HG02943 (cell line): ENCODE results near the gene CFAP97D1.

Experiments used
- ATAC-seq: cut with Tn5 transposase; IDR thresholded peaks from one replicate; pipeline ENCODE4 v1.9.1; 2021; ENCODE audit warnings: mild to moderate bottlenecking, low read depth, moderate library complexity; ENCODE audit not compliant: unreplicated experiment

The CFAP97D1 gene

DNA sequence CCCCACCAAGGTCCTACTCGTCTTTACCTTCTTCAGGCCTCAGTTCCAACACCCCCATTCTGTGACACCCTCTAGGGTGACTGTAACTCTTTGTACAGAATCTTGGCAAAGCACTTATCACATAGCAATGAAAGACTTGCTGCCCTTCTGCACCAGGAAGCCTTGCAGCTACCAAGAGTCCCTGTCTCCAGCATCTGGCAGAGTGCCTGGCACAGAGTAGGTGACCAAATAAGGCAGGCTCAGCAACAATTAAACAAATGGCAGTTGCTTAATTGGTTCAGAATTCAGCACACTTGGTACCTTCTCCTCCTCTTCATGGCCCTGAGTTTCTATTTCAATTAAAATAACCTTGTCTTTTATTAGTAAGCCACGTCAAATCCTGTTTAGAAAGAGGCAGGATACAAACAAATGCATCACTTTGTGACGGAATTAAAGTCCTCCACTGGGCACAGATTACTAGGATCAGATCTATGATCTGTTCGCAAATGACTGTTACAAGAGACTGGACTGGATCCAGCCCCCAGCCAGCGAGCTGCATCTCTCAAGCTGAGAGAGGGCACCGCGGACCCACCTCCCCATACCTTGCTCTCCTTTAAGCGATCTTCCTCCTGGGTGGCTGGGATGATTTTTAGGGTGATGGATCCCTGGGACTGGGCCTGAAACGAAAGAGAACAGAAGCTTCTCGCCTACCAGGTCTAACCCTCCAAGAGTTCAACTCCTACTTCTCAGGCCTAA, 43.3 kb downstream of the CFAP97D1 start:
- ATAC-seq = no peak

DNA sequence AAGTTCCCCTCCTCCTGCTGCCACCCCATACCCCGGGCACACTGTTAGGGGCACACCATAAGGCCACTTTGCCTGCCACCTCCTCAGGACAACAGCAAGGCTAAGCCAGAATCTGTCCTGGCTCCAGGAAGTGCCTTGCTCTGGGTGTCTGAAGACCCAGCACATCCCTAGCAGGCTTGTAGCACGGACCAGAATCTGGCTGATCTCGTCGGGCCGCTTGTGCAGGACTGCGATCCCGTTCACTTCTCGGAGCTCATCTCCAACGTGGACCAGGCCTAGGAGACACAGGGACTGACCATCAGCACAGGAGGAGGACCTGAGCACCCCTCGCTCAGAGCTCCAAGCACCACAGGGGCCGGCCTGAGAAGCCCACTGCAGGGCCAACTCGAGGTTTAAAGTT, 45.3 kb downstream of the CFAP97D1 start:
- ATAC-seq = no peak

DNA sequence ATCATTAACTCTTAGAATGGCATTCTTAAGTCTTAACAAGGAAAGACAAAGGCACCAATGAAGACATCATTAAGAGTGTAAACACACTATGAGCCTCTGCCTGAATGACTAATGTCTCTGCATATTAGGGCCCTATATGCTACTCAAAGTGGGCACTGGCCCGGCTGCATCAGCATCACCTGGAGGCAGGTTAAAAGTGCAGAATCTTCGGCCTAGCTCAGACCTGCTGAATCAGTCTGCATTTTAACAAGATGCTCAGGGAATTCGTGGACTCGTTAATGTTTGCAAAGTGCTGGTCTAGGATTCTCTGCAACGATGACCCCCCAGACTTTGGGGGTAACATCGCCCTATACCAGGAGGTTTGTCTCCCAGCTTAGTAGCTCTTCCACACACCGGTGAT, 46.0 kb downstream of the CFAP97D1 start:
- no peak for ATAC-seq

DNA sequence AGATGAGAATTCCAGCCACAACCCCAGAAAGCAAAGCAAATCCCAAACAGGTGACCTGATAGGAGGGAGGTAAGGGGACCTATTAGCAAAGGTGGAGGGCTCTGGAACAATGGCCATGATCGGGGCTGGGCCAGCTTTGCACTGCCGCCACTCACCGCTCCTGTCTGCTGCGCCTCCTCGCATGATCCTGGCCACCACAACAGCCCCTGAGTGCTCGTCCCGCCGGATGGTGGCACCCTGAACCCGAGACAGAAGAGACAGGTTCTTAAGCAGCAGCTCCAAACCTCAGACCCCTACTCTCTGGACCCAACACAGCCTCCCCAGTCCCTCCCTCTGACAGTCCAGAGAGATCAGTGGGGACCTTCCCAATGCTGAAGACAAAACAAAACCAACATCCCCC, 47.4 kb downstream of the CFAP97D1 start:
- no peak for ATAC-seq

DNA sequence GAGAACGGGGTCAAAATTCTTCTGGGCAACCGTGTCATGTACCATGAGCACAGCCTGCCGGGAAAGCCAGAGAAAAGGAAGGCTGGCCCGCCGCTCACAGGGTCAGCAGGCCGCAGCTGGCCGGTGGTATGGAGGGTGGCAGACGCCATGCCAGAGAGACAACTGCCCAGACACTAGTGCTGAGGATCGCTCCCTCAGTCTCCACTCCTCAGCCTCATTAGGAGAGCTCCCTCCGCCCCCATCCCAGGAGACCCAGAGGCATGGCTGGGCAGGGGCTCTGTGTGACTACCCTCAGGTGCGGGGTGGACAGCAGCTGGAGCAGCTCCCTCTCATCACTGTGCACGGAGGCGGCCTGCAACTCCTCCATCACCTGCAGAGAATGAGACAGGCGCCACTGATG, 49.5 kb downstream of the CFAP97D1 start:
- ATAC-seq = no peak

DNA sequence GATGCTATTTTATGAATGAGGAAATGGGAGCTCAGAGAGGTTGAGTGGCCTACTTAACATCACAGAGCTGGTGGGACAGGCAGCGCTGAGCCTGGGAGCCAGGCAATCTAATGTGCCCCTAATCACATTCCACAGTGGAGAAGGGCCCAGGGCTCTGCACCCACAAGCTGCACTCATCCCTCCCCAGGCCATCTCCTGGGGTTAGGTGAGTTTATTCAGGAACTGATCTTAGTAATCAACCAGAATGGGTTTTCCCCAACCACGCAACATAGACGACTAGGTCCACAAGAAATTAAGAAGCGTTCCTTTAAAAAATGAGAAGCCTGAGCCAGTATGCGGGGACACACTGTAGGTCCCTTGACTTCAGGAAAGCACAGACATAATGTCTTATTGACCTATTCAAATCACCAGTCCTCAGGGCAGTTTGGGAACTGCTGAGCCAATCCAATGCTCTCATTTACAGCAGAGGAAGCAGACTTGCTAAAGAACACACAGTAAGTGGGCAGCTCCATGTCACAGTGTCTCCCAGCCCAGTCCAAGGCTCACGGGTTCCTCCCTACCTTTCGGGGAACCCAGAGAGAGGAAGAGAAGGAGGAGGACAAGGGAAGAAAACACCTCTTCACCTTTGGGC, 50.4 kb downstream of the CFAP97D1 start:
- no peak for ATAC-seq

DNA sequence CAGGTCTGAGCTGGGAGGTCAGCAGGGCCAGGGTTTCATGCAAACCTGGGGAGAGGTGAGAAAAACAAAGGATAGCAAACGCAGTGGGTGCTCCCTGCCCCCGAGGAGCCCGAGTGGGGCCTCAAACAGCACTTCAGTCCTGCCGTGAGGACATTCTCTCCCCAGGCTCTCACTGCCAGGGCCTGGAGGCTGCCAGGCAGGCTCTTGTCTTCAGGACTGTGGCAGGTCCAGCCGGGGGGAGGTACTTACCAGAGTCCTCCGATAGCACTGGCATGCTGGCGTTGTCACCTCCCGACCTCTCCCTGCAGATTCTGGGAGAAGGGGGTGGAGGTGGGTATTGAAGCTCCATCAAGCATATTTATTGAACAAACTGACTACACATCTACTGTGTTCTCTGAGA, 51.4 kb downstream of the CFAP97D1 start:
- no peak for ATAC-seq

DNA sequence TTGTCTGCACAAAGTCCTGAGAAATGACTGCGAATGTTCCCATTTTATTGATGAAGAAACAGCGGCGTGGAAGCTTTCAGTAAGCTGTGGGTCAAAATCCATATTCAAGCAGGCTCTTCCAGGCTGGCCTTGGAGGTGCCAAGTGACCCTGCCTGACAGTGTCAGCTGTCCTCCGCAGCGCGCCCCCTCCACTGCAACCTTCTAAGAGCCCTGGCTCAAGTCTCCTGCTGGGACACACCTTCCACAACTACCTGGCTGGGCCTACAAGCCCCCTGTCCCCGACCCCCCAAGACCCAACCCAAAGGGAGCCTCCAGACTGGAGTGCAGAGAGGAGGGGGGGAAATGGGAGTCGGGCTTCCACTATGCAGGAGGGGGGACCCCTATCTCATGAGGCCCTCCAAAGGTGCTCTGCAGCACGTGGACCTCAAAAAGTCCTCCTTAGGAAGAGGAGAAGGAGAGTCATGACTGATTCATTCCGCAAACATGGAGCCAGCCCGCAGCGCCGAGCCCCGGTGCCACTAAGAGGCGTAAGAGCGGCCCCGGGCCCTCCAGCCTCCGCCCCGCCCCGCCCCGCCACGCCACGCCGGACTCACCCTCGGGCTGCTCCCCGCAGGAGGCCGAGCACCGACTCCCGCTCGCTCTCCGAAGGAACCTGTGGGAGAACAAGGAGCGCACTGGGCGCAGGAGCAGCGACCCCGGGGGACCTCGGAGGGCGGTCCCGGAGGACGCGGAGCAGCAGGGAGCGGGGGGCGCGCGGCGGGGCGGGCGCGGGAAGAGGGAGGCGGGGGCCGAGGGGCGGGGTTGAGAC, 52.1 kb downstream of the CFAP97D1 start:
- no peak for ATAC-seq

DNA sequence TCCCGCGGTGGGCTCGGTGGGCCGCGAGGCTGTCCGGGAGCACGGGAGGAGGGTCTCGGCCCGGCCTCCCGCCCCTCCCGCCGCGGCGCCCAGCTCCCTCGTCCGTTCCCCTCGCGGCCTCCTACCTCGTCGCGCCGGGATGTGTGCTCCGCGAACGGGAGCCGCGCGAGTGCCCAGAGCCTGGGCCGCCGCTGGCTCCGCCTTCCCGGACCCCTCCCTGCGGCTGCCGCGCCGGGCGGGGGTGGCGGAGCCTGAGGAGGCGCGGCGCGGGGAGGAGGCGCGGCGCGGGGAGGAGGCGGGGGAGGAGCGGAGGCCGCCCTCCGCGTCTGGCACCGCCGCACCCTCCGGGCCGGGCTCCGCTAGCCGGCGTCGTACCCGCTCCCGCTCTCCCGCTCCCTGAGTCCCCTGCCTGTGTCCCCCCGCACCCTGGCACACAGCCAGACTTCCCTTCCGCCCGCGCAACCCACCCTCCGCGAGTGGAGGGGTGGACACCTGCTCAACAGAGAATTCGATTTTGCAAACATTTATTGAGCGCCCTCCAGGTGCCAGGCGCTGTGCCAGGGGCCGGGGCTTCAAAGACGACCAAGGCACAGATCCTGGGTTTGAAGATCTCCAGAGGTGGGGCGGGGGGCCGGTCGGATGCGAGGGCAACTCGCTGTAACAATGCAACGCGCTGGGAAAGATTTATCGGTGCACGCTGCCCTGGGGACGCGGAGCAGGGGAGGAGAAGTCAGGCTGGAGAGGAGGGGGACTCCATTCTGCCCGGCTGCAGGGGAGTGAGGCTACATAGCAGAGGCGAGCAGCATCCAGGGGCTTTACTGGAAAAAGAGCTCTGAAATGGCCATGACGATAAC, 53.0 kb downstream of the CFAP97D1 start, which contains the start of gene MPP3:
MPP3 (minus strand) TSS at position 171 of the 854 bp plus-strand sequence. CDS start 1,240 bp downstream, outside the sequence.
- no peak for ATAC-seq

DNA sequence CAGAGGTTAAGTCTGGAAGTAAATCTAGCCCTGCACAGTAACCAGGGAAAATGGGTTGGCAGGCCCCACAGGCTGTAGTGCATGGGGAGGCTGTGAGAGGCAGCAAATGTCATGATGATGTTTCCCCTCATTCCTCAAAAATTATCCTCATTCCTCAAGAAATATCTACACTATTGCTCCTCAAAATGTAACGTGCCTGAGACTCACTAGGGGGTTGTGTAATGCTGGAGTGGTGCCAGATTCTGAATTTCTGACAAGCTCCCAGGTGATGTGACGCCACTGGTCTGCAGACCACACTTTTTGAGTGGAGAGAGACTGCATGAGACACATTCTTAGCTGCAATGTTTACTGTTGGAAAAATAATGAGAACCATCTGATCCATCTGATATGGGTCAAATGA, 53.9 kb downstream of the CFAP97D1 start:
- ATAC-seq = no peak
